Kidney tubule cell (primary cell): ENCODE measurements around the gene PODXL2.
A peak's percentile ranks its signal among the peaks of the same experiment; 100 is the strongest.

ENCODE experiments used
- DNase-seq: peaks from one replicate; pipeline ENCODE4 v3.0.0-alpha.2; 2018; ENCODE audit warnings: low spot score

The PODXL2 gene

DNA sequence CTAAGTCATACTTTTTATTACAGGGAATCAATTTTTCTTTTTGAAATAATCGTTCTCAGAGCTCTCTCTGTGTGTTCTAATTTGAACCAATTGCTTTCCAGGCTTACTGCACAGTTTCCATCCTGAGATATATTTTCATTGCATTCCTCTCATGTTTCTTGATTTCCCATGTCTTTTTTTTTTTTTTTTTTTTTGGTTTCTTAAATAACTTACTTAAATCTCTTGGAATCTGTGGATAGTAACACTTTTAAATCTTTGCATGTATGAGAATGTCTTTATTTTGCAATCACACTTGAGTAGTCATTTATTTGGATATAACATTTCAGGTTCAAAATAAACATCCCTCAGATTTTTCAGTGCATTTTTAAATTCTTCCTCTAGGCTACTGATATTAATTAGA lies 29.2 kb downstream of the PODXL2 start:
- DNase-seq, result no peak

DNA sequence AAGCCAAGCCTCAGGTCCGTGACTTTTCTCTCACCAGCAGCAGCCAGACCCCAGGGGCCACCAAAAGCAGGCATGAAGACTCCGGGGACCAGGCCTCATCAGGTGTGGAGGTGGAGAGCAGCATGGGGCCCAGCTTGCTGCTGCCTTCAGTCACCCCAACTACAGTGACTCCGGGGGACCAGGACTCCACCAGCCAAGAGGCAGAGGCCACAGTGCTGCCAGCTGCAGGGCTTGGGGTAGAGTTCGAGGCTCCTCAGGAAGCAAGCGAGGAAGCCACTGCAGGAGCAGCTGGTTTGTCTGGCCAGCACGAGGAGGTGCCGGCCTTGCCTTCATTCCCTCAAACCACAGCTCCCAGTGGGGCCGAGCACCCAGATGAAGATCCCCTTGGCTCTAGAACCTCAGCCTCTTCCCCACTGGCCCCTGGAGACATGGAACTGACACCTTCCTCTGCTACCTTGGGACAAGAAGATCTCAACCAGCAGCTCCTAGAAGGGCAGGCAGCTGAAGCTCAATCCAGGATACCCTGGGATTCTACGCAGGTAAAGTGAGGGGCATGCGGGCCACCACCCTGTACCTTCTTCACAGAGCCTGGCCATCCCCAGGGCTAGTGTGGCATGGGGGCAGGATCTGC lies 31.8 kb downstream of the PODXL2 start:
- DNase-seq, result no peak

DNA sequence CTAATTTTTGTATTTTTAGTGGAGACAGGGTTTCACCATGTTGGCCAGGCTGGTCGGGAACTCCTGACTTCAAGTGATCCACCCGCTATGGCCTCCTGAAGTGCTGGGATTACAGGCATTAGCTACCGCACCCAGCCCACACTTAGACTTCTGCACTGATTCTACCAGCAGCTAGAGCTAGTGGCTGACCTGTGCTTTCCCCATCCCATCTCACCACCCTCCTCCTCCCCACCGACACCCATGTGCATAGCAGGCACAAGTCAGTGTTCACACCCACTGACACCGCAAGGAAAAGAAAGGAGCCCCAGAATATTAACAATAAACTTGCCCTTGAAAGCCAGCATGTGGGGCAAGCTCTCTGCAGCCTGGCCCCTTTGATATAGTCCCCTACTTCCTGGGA lies 32.6 kb downstream of the PODXL2 start:
- no peak for DNase-seq

DNA sequence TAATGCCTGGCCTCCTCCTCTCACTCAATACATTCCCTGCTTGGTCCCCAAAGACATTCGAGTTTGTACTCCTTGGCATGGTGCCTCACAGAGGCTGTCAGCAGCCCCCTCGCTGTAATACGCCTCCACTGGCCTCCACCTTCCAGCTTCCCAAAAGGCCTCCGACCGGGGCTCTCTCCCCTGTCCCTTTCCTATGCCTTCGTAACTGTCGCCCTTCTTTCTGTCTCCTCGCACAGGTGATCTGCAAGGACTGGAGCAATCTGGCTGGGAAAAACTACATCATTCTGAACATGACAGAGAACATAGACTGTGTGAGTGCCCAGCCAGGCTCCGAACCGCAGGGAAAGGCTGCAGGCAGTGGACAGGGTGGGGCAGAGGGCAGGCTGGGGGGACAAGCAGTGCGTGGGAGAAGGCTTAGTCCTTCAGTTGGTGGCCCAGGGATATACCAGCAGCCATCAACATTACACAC lies 33.0 kb downstream of the PODXL2 start:
- DNase-seq, result no peak

DNA sequence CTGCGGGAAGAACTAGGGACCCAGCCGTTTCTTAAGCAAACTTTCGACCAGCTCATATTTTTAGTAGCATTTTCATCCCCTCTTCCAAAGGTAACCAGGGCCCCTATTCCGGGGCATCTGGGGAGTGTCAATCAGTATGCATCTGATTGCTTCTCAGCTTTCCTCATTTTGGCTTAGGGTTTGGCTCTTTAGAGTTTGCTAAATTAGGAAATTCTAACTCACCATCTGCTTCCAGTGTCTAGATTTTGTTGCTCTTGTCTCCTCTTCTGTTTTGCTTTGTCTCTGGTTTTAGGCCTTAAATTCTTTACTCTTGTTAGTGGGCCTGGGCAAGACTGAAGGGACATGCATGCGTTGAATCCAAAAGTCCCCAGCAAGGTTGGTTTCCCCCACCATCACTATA lies 34.2 kb downstream of the PODXL2 start:
- no peak for DNase-seq

DNA sequence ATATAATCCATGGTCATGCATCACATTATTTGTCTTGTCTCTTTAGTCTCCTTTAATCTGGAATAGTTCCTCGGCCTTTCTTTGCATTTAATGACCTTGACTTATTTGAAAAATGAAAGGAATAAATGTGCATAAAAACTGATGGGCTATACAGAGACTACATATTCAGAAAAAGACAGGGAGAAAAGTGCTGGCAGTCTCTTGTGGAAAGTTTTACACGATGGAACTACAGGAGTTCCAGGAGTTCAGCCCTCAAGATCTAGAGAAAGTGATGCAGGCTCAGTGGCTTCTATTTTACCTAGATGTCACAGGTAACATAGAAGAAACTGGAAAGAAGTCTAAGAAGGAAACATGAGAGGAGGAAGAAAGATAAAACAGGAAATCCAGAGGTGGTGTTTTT lies 36.2 kb downstream of the PODXL2 start:
- DNase-seq, result no peak

DNA sequence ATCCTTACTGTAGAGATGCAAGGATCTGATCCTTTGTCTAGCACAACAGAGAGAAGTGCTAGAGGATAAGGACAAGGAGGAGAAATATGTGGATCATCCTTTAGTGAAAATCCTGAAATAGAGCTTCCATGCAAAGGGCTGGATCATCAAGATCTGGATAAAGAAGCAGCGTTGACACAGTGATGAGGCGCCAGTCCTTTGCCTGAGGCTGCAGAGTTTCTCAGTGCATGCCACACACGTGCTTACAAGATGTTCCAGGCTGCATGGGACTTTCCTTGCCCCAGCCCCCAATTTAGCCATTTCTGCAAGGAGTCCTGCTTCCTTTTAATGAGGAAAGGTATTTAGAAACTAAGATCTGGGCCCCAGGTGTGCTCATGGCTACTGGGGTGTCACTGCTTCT lies 36.6 kb downstream of the PODXL2 start:
- DNase-seq, result no peak

DNA sequence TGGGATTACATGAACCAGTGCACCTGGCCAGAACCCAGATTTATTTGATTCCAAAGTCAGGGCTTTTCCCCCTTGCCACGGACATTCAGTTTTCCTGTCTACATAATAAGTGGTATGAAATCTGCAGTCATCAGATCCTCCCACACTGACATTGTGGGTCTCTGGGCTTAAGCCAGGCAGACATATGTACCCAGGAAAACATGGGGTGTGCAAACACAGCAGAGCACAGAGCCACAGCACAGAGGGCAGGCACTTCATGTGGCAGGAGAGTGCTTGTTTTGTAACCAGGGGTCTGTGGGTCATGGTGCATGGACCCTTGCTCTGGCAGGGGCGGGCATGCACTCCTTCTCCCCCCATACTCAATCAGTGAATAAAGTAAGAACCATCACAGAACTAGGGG lies 37.7 kb downstream of the PODXL2 start:
- no peak for DNase-seq

DNA sequence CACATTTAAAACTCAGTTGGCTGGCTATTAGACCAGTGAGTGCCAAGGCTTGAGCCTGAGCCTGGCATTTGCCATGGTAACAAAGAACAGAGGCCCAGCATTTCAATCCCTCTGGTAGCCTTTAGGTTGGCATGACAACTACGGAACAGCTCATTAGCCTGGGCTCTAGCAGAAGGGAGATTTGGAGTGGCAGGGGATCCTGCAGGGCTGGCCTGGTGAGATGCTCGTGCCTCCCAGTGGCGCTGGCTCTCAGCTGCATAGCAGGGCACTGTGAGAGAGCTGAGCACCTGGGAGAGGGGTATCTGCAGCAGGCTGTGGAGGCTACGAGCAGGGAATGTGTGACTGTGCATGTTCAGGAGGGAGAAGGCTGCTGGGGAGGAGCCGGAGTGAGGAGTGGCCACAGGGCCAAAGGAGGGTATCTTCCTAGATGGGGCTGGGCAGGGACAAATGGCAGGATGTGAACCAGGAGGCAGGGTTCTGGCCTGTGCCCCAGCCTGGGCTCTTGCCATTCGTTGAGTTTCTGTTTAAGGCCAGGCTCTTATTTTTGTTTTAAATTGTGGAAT lies 38.2 kb downstream of the PODXL2 start:
- no peak for DNase-seq

DNA sequence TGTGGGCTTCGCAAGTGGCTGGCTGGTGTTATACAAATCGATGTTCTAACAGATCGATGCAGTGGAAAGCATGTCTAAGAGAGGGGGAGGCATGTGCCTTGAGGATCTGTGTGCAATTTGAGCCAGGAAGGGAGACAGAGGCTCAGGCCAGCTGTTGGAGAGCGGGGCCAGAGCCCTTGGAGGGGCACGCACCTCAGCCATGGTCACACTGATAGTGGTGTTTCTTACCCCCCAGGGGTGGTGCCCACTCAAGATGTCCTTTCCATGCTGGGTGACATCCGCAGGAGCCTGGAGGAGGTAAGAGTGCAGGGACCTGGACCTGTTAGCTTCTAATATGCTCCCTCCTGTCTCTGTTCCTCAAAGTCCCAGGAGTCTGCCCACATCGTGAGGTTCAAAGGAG lies 39.9 kb downstream of the PODXL2 start:
- DNase-seq, result no peak

DNA sequence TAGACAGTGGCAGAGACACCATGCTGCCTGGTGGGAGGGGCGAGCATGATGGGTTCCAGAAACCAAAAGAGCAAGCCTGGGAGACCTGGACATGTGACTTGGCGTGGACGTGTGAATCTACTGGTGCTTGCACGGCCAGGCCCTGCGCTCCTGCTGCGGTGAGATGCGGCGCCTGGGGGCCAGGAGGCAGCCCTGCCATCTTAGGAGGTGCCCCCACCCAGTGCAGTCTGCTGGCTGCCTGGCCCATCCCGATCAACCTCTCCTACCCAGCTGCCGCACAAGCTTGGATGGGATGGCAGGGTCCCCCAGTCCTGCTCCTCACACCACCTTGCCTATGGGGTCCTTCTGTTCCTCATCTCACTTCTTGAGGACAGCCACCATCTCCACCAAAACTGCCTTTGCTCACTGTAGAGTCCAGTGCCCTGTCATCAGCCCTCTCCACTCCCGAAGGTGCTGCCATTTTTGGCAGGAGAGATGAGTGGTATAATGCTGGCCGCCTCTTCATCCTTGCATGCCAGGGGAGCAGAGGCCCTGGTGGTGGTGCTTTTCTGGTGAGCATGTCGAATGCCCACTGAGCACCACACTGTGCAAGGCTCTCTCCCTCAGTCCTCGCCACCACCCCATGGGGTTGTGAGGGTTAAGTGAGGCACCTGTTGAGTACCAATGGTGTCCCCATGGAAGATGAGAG lies 40.7 kb downstream of the PODXL2 start:
- no peak for DNase-seq

DNA sequence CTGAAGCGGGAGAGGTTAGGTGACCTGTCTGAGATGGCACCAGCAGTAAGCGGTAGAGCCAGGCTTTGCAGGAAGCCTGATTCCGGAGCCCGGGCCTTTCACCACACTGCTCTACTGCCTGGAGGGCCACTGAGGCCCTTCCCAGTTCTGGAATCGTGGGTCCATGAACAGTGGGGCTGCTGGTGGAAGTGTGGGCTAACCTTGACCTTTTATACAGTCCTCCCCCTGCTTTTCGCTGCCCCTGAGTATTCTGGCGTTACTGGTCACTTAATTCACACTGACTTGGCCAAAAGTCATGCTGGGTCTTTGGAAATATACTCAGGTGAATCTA lies 41.2 kb downstream of the PODXL2 start:
- no peak for DNase-seq

DNA sequence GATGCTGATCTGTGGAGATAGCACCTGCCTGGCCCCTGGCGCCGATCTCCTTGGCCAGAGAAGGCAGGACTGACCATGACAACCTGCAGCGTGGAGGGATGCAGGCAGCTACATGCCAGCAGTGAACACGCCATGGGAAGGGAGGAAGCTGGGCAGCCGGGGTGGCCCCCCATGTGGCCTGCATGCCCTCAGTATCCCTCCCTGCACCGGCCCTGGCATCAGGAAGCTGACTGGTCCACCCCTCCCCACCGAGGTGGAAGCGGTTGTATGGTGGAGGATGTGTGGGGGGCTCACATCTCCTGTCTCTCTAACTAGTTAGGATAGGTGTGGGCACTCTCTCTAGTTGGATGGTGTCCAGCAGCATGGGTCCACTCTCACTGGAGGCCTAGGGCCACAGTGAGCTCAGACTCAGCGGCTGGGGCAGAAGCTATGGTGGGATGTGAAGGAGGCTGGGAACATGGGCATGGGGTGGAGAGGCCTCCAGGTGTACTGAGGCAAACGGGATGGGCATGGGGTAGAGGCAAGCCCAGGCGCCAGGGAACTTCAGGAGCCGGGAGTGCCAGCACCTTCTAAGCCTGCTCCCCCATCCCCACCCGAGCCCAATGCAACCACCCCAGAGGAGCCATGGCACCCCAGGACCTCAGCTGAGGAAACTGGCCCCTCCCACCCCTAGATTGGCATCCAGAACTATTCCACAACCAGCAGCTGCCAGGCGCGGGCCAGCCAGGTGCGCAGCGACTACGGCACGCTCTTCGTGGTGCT lies 42.0 kb downstream of the PODXL2 start:
- DNase-seq, result no peak

DNA sequence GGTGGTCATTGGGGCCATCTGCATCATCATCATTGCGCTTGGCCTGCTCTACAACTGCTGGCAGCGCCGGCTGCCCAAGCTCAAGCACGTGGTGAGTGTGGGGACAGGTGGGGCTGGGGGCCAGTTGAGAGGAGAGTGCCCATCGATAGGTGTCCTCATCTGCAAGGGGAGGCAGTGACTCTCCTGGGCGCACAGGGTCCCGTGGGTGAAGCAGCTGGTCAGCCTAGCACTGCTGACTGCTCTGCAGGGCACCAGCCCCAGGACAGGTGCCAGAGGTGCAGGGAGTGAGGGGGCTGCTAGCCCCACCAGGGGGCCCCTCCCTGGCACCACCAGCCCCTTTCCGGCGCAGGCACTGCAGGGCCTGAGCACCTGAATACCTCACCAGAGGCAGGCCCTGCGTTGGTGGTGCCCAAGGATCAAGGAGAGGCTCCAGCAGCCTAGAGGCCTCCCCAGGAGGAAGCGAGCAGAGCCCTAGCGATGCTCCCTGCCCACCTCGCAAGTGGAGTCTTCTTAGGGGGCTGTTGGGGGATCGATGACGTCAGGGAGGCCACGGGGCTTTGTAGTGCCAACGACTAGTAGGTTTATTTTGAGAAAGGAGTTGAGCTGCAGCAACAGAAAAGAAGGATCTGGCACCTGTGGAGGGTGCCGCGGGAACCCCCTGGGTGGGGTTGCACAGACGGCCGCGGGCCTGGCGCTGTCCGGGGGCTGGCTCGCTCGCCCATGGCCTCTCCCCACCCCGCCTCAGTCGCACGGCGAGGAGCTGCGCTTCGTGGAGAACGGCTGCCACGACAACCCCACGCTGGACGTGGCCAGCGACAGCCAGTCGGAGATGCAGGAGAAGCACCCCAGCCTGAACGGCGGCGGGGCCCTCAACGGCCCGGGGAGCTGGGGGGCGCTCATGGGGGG lies 42.8 kb downstream of the PODXL2 start:
- DNase-seq, result no peak

DNA sequence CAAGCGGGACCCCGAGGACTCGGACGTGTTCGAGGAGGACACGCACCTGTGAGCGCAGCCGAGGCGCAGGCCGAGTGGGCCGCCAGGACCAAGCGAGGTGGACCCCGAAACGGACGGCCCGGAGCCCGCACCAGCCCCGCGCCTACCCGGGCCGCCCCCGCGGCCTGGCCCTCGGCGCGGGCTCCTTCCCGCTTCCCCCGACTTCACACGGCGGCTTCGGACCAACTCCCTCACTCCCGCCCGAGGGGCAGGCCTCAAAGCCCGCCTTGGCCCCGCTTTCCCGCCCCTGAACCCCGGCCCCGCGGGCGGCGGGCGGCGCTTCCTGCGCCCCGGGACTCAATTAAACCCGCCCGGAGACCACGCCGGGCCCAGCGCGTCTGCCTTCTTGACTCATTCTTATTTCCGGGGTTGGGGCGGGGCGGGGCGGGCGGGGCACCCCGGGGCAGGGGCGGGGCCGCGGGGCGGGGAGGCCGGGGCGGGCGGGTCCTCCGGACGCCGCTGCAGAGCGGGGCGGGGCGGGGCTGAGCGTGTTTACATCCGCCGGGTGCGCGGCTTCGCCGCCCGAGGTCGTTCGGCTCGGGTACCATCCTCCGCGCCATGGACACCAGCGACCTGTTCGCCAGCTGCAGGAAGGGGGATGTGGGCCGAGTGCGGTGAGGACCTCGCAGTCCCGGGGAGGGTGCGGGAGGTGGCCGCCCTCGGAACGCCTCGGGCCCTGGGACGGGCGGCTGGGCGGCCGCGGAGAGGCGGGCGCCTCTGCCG lies 43.6 kb downstream of the PODXL2 start, which contains the start of gene ABTB1:
Gene ABTB1 (plus strand): TSS at position 524 of the 762 bp plus-strand sequence. CDS start 74 bp downstream, at position 598.
- peak; percentile 80 for DNase-seq

DNA sequence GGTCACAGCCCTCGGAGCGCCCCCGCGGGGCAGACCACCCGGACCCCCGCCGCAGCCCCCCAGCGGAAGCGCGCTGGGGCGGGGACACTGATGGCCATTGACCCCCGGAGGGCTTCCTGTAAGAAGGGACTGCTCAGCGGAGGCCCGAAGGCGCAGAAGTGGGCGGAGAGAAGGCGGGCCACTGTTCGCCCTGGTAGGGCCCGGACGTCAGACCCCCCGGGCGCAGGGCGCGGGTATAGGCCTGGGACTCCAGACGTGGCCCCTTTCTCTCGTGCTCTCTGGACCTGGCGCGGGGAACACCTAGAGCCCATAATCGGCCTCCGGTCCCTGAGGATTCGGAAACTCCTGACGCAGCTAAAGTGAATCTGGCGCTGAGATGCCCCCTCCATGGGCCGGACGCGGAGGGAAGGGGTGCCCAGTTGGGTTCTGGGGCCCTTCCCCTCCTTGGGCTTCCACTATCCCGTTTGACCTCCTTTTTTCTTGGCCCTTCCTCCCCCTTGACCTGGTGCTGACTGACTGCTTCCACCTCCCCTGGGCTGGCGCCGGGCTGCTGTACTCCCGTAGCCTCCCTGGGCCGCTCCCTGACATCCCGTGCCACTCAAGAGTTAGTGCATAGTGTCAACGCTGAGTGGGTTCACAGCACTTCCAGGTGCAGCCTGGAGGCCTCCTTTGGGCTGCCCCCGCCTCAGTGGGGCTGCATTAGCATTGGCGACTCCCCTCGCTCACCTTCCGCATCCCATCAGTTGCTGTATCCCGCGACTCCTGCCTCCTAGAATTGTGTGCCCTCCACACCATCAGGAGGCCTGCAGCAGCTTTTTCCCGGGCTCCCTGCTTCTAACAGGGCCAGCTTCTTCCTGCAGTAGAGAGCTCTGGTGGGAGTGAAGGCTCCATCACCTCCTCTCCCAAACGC lies 44.5 kb downstream of the PODXL2 start:
- DNase-seq, result peak; percentile 66

DNA sequence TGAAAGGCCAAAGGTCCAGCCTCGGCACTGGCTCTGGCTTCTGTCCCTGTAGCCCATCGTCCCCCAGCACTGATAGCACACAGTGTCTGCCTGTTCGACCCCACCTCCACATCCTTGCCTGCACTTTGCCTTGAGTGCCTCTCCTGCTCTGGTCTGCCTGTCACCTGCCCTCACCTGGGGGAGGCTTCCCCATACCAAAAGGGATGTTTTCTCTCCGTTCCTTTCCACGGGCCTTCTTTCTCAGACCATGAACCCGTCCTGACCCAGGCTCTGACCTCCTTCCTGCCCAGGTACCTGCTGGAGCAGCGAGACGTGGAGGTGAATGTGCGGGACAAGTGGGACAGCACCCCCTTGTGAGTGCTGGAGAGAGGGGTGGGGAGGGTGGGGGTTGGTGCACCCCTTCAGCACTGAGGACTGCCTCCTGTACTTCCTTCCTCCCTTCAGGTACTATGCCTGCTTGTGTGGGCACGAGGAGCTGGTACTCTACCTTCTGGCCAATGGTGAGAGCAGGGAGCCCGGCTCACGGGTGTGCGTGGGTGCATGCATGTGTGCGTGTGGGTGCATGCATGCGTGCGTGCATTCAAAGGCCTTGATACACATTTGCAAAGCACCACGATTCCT lies 45.2 kb downstream of the PODXL2 start:
- DNase-seq, result no peak

DNA sequence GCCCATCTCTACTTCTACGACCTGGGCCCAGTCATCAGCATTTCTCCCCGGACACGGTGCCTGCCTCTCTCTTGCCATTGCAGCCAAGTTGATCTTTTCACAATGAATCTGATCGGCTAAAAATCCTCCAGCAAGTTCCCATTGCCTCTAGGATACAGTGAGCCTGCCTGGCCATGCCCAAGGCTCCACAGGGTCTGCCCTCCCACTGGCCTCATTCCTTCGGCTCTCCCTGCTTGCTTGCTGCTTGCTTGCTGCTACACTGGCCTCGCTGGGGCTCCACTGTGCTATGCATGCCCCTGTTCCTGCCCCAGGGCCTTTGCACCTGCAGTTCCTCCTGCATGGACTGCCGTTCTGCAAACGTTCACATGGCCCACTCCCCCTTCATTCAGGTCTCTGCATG lies 45.8 kb downstream of the PODXL2 start:
- no peak for DNase-seq

DNA sequence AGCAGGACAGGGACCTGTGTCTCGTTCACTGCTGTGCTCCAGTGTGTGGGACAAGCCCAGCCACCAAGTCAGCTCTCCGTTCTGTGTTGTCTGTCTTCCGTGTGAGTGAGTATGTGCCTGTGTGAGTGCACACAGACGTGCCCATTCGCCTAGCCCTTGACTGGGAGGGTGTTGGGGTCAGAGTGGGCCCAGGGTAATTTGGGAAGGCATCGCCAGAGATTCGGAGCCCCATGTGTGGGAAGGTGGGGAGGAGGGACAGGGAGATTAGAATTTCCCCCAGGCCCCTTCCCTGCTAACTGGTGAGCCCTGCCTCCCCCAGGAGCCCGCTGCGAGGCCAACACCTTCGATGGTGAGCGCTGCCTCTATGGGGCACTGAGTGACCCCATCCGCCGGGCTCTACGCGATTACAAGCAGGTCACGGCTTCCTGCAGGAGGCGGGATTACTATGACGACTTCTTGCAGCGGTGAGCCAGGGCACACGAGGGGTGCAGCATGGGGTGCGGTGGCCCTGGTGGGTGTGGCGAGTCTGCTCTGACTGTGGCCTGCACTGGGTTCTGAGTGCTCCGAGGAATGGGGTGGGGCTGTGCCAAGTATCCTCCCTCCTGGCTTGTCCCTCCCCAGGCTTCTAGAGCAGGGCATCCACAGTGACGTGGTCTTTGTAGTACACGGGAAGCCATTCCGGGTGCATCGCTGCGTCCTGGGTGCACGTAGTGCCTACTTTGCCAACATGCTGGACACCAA lies 46.8 kb downstream of the PODXL2 start:
- DNase-seq, result no peak
